Kidney epithelial cell (primary cell): Measurements from ENCODE around the gene ERAL1. TPM values are rescaled to one million over a fixed set of nuclear protein-coding genes. Genes with fewer than 3 reads are reported as not detected.

Experiments used
- DNase-seq: peaks from one replicate; pipeline ENCODE4 v3.0.0-alpha.2; 2010; ENCODE audit warnings: low read depth
- H3K27me3 ChIP-seq: 2 replicates; pipeline ENCODE4 v1.6.0; 2011; ENCODE audit warnings: low read length; ENCODE audit not compliant: control insufficient read depth, insufficient read depth
- H3K36me3 ChIP-seq: 2 replicates; pipeline ENCODE4 v1.5.1; 2011; ENCODE audit warnings: low read length; ENCODE audit not compliant: control insufficient read depth, insufficient read depth
- H3K4me3 ChIP-seq: 2 replicates; pipeline ENCODE4 v1.5.1; 2011; ENCODE audit warnings: low read depth, mild to moderate bottlenecking, control low read depth, low read length
- total RNA-seq: library from RNA; depleted of rRNA; stranded (reverse); fragments of >200 nt; gene quantifications from 2 replicates; pipeline ENCODE4 v1.2.3, GENCODE V29; 2015
- TF ChIP-seq, protein P1 (sequence below): IDR thresholded peaks from 2 replicates; pipeline ENCODE4 v1.5.1; 2011; ENCODE audit warnings: mild to moderate bottlenecking, moderate library complexity, low read length, control low read depth, inconsistent platforms; ENCODE audit not compliant: insufficient read depth, poor library complexity, severe bottlenecking

Gene ERAL1
- total RNA-seq, 1 donor from 2014 or later, result 54.9 TPM

DNA sequence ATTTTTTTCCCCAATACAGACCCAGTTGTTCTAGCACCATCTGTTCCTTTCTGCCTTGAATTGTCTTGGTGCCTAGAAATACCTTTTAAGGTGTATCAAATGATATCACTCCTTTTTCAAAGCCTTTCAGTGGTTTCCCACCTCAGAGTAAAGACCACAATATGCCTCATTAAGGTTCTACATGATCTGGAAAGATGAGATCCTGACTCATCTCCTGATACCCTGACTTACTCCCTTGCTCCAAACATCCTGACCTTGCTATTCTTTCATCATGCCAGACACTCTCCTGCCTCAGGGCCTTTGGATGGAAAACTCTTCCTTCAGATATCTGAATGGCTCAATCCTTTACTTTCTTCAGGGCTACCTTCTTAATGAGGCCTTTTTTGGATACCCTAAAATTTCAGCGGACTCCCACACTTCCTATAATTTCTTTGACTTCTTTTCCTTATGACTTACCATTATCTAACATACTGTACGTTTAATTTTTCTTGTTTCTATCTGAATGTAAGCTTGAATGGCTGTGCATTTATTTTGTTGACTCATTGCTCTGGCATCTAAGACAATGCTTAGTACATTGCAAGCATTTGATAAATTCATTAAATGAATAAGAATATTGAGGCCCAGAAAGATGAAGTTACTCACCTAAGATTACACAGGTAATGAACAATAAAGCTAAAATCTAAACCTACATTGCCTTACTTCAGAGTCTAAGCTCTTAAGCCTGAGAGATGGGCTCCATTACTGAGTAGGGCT, 23.5 kb downstream of the ERAL1 start:
- H3K36me3 ChIP-seq, result peaks cover 1% of the 10 kb centered on the region
- H3K27me3 ChIP-seq, result no peaks in the 10 kb centered on the region
- no peak for DNase-seq
- no peak overlapping the region for H3K4me3 ChIP-seq
- TF ChIP-seq, protein P1, sequence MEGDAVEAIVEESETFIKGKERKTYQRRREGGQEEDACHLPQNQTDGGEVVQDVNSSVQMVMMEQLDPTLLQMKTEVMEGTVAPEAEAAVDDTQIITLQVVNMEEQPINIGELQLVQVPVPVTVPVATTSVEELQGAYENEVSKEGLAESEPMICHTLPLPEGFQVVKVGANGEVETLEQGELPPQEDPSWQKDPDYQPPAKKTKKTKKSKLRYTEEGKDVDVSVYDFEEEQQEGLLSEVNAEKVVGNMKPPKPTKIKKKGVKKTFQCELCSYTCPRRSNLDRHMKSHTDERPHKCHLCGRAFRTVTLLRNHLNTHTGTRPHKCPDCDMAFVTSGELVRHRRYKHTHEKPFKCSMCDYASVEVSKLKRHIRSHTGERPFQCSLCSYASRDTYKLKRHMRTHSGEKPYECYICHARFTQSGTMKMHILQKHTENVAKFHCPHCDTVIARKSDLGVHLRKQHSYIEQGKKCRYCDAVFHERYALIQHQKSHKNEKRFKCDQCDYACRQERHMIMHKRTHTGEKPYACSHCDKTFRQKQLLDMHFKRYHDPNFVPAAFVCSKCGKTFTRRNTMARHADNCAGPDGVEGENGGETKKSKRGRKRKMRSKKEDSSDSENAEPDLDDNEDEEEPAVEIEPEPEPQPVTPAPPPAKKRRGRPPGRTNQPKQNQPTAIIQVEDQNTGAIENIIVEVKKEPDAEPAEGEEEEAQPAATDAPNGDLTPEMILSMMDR, result no peak

DNA sequence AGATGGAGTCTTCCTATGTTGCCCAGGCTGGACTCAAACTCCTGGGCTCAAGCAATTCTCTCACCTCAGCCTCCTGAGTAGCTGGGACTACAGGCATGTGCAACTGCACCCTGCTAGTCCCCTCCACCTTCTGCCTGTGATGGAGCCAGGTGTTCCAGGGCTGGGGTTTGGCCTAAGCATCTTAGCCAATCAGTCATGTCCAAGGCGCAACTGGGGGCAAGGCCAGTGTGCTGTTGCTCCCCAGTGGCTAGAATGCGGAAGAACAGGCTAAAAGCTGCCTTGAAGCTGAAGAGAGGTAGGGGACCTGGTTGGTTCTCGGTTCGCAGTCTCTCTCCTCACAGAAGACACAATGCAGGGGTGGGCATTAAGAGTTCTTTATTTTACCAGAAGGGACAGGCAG, 24.2 kb downstream of the ERAL1 start:
- DNase-seq, result no peak
- TF ChIP-seq, protein P1, result peak; percentile 49
- Histone ChIP-seq H3K36me3 (peaks cover 1% of the 10 kb centered on the region), H3K27me3 (no peaks in the 10 kb centered on the region), H3K4me3 (no peak overlapping the region)

DNA sequence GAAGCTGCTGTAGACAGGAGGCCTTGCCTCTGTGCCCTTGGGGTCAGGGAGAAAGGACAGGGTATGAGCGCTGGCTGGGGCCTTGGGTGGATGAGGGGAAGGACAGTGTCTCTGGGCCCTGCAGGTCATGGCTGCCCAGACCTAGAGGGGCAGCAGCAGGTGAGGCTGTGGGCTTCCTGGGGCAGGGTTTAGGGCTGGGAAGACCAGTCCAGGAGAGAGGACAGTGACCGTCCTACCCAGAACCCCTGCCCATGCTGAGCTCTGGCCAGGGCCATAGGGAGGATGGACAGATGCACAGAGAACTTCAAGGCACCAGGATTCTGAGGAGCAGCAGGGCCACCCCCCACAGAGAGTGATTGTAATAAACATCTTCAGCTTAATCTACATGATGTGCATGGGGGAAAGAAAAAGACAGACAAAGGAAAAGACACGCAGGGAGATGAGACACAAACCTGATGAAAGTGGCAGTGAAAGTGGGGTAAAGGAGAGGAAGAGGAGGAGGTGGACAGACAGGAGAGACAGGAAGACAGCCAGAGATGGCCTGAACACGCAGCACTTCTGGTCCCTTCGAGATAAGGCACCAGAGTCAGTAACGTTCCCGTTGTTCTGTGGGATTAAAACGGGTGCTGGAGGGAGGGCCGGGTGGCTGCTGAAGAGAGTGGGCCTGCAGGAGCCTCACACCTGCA, 25.2 kb downstream of the ERAL1 start:
- TF ChIP-seq, protein P1, result no peak
- H3K27me3 ChIP-seq, result no peaks in the 10 kb centered on the region
- H3K4me3 ChIP-seq, result no peak overlapping the region
- H3K36me3 ChIP-seq, result peaks cover 1% of the 10 kb centered on the region
- no peak for DNase-seq

DNA sequence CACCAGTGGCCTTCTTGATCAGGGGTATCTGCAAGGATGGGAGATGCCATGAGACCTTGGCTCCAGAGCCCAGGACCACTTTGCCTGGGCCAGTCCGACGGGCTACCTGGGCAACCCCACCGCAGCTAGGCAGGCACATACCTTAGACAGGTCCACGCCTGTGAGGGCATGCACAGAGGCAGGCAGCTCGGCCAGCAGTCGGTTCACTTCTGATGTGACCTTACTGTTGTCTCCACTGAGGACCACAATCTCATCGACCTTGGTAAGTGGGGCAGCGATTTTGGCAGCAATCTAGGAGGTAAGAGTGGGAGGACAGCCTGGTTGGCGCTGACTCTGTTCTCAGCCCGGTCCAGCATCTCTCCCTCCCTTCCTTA, 25.7 kb downstream of the ERAL1 start:
- Histone ChIP-seq H3K36me3 (peaks cover 1% of the 10 kb centered on the region), H3K27me3 (no peaks in the 10 kb centered on the region), H3K4me3 (no peak overlapping the region)
- no peak for DNase-seq
- TF ChIP-seq, protein P1, result no peak

DNA sequence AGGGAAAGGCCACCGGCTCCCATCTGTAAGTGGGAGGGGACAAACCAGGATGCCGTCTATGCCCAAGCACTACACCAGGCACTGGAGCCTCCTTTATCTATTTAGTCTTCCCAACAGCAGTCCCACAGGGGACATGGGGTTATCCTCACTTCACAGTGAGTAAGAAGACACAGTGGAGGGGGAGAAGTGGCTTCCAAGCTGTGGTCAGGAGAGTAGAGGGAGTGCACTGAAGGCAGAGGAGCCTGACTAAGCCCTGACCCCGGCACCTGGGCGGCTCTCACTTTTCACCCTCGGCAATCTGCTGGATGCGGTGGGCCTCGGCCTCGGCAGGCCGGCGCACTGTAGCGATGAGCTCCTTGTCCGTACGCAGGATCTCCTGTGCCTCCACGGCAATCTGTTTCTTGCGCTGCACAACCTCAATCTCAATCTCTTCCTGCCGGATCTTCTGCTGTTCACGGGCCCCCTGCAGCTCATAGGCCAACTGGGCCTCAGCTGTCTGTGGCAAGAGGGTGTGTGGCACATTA, 26.8 kb downstream of the ERAL1 start:
- Histone ChIP-seq H3K36me3 (peaks cover 1% of the 10 kb centered on the region), H3K27me3 (no peaks in the 10 kb centered on the region)

More for the DNA sequence above, 26.8 kb downstream of the ERAL1 start:
- no peak overlapping the region for H3K4me3 ChIP-seq
- no peak for DNase-seq
- TF ChIP-seq, protein P1, result no peak
